AG04449 (cell line): ENCODE results near the gene LORICRIN.

ENCODE experiments used
- CTCF ChIA-PET: fragments of 350-600 bp; formaldehyde crosslinking; extraction: SDS; loops from one replicate; lab custom pipeline; 2021; ENCODE audit warnings: antibody characterized with exemption; lab: Yijun Ruan, JAX
- POLR2A ChIA-PET: fragments of 400-600, 350-600 bp; formaldehyde crosslinking; extraction: SDS; loops from one replicate; lab custom pipeline; 2020; ENCODE audit warnings: antibody characterized with exemption, inconsistent platforms; lab: Yijun Ruan, JAX
- DNase-seq: peaks from one replicate; pipeline ENCODE4 v3.0.0-alpha.2; 2010; ENCODE audit warnings: low read depth, low spot score
- H3K4me3 ChIP-seq: 2 replicates; pipeline ENCODE4 v1.5.1; 2011; ENCODE audit warnings: low read depth, mild to moderate bottlenecking, control low read depth, low read length
- TF ChIP-seq, protein P1 (sequence below): IDR thresholded peaks from one replicate; pipeline ENCODE4 v1.5.1; 2011; ENCODE audit warnings: mild to moderate bottlenecking, moderate library complexity, low read length, control low read depth, inconsistent platforms; ENCODE audit not compliant: insufficient read depth; ENCODE audit errors: missing control alignments

LORICRIN gene

DNA sequence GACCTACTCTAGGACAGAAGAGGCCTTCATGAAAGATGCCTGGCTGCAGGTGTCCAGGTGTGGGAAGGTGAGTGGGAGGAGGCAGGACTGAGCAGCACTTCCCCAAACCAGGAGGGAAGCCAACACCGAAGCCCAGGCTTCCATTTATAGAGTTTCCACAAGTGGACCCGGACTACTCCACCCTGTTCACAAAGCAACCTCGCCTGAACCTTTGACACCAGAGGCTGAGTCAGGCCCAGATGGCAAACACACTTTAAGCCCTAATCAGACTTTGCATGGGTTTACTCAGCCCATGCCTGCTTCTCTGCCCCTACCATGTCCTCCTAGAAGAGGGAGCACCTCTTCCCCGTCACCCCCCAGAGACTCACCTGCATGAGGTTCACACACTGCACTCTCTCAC lies 28.1 kb upstream of the LORICRIN start:
- H3K4me3 ChIP-seq: no peak overlapping the region
- ChIA-PET POLR2A (no interaction called here), CTCF (interaction anchor here (1.2 kb wide), 1 partner anchor 17 kb away, joined by 3 read pairs; no protein-coding TSS in a partner anchor)
- TF ChIP-seq, protein P1, sequence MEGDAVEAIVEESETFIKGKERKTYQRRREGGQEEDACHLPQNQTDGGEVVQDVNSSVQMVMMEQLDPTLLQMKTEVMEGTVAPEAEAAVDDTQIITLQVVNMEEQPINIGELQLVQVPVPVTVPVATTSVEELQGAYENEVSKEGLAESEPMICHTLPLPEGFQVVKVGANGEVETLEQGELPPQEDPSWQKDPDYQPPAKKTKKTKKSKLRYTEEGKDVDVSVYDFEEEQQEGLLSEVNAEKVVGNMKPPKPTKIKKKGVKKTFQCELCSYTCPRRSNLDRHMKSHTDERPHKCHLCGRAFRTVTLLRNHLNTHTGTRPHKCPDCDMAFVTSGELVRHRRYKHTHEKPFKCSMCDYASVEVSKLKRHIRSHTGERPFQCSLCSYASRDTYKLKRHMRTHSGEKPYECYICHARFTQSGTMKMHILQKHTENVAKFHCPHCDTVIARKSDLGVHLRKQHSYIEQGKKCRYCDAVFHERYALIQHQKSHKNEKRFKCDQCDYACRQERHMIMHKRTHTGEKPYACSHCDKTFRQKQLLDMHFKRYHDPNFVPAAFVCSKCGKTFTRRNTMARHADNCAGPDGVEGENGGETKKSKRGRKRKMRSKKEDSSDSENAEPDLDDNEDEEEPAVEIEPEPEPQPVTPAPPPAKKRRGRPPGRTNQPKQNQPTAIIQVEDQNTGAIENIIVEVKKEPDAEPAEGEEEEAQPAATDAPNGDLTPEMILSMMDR: no peak
- DNase-seq: no peak

GRCh38 chr1:153231785-153232184 lies 27.7 kb upstream of the LORICRIN start:
- CTCF ChIA-PET: no interaction called here
- TF ChIP-seq, protein P1: no peak
- H3K4me3 ChIP-seq: no peak overlapping the region

GRCh38 chr1:153232553-153232952 lies 26.9 kb upstream of the LORICRIN start:
- CTCF ChIA-PET: interaction anchor here (0.8 kb wide), 1 partner anchor 12 kb away, joined by 3 read pairs; no protein-coding TSS in a partner anchor
- TF ChIP-seq, protein P1: no peak
- H3K4me3 ChIP-seq: no peak overlapping the region
- DNase-seq: no peak
- POLR2A ChIA-PET: no interaction called here

More at GRCh38 chr1:153231785-153232184, 27.7 kb upstream of the LORICRIN start:
- POLR2A ChIA-PET: no interaction called here
- no peak for DNase-seq

DNA sequence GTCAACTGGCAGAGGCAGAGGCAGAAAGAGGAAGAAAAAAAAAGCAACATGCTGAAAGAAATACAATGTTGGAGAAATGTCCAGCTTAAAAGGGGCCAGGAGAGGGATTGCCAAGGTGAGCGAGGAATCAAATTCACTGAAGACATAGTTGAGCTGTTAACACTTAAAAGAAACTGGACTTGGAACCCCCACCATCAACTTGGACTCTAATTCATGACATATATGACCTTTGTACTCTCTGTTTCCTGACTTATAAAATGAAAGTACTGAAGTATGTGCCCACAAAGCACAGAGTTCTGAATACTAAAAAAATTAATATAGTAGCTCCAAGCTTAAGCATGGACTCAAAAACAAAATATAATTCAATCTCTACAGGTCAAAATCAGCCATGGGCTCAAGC lies 26.0 kb upstream of the LORICRIN start:
- ChIA-PET CTCF (no interaction called here), POLR2A (no interaction called here)
- H3K4me3 ChIP-seq: no peak overlapping the region
- TF ChIP-seq, protein P1: no peak
- no peak for DNase-seq

- CTCF ChIA-PET: interaction anchor here (1.2 kb wide), 2 partner anchors 9 to 15 kb away, joined by 3 to 5 read pairs; no protein-coding TSS in a partner anchor
- DNase-seq: no peak
- POLR2A ChIA-PET: no interaction called here
- H3K4me3 ChIP-seq: no peak overlapping the region
- TF ChIP-seq, protein P1: no peak
These were observed 21.0 kb upstream of the LORICRIN start for GRCh38 chr1:153238527-153238926.

GRCh38 chr1:153242160-153242559 lies 17.3 kb upstream of the LORICRIN start:
- TF ChIP-seq, protein P1: no peak
- POLR2A ChIA-PET: no interaction called here
- no peak overlapping the region for H3K4me3 ChIP-seq
- CTCF ChIA-PET: no interaction called here
- DNase-seq: no peak
